DOHH2 (cell line): Measurements from ENCODE around the gene PNMA6A.
"Not testable (repeated sequence)": the region's sequence is repeated elsewhere in the genome, so short reads cannot be mapped to it uniquely, and the experiment has no call there.

Experiments
- H3F3A ChIP-seq: fragments of 200-600 bp; sonication (generic), shearing (Covaris generic); 2 replicates; pipeline ENCODE4 v1.6.0; 2016; ENCODE audit warnings: antibody characterized with exemption, mild to moderate bottlenecking; ENCODE audit not compliant: control insufficient read depth, insufficient read depth
- H3K27ac ChIP-seq: fragments of 200-600 bp; sonication (generic); 2 replicates; pipeline ENCODE4 v1.5.1; 2014; ENCODE audit warnings: low read depth, mild to moderate bottlenecking, low read length, moderate library complexity
- H3K27me3 ChIP-seq: fragments of 200-600 bp; sonication (generic); 2 replicates; pipeline ENCODE4 v1.6.1; 2014; ENCODE audit warnings: mild to moderate bottlenecking, low read length, mixed read lengths; ENCODE audit not compliant: control insufficient read depth
- H3K36me3 ChIP-seq: fragments of 200-600 bp; sonication (generic); 2 replicates; pipeline ENCODE4 v1.6.1; 2014; ENCODE audit warnings: mild to moderate bottlenecking, low read length, moderate library complexity, mixed read lengths; ENCODE audit not compliant: control insufficient read depth
- H3K4me1 ChIP-seq: fragments of 200-600 bp; sonication (generic); 2 replicates; pipeline ENCODE4 v1.6.1; 2014; ENCODE audit warnings: mild to moderate bottlenecking, low read length, mixed read lengths; ENCODE audit not compliant: control insufficient read depth
- H3K4me2 ChIP-seq: fragments of 200-600 bp; sonication (generic); 2 replicates; pipeline ENCODE4 v1.6.0; 2014; ENCODE audit warnings: mild to moderate bottlenecking, low read length, moderate library complexity
- H3K4me3 ChIP-seq: fragments of 200-600 bp; sonication (generic); 2 replicates; pipeline ENCODE4 v1.5.1; 2014; ENCODE audit warnings: mild to moderate bottlenecking, low read length, mixed read lengths
- H3K79me2 ChIP-seq: fragments of 200-600 bp; sonication (generic); 2 replicates; pipeline ENCODE4 v1.6.1; 2014; ENCODE audit warnings: mild to moderate bottlenecking, low read length, mixed read lengths; ENCODE audit not compliant: control insufficient read depth
- H3K9me2 ChIP-seq: fragments of 200-600 bp; sonication (generic); replicated peaks from 2 replicates; pipeline ENCODE4 v1.6.1; 2014; ENCODE audit warnings: mild to moderate bottlenecking, low read length, mixed read lengths; ENCODE audit not compliant: control insufficient read depth
- H3K9me3 ChIP-seq: fragments of 200-600 bp; sonication (generic); 2 replicates; pipeline ENCODE4 v1.6.1; 2014; ENCODE audit warnings: antibody characterized with exemption, low read length, mixed read lengths; ENCODE audit not compliant: control insufficient read depth, insufficient read depth
- H4K20me1 ChIP-seq: fragments of 200-600 bp; sonication (generic); 2 replicates; pipeline ENCODE4 v1.6.0; 2014; ENCODE audit warnings: low read depth, mild to moderate bottlenecking, antibody characterized with exemption, low read length, moderate library complexity; ENCODE audit not compliant: control insufficient read depth, insufficient read depth
- CTCF ChIP-seq: fragments of 200-600 bp; sonication (generic); IDR thresholded peaks from one replicate; pipeline ENCODE4 v1.5.1; 2014; ENCODE audit warnings: antibody characterized with exemption, mild to moderate bottlenecking, low read depth, low read length; ENCODE audit not compliant: poor library complexity, severe bottlenecking
- EZH2phosphoT487 ChIP-seq: fragments of 200-600 bp; sonication (generic); IDR thresholded peaks from 2 replicates; pipeline ENCODE4 v1.6.1; 2017; ENCODE audit warnings: borderline replicate concordance, mild to moderate bottlenecking, antibody characterized with exemption, low read length, moderate library complexity, mixed read lengths

PNMA6A gene

GRCh38 chrX:153074262-153074899 lies 2.1 kb downstream of the PNMA6A start:
- H3K4me2 ChIP-seq, result no peak overlapping the region
- H3K79me2 ChIP-seq, result no peaks in the 10 kb centered on the region
- TF ChIP-seq CTCF (no peak), EZH2phosphoT487 (no peak)

GRCh38 chrX:153074935-153075334 lies 2.7 kb downstream of the PNMA6A start:
- TF ChIP-seq CTCF (no peak), EZH2phosphoT487 (no peak)
- no peaks in the 10 kb centered on the region for H3K4me1 ChIP-seq
- no peaks in the 10 kb centered on the region for H3K79me2 ChIP-seq
- no peaks in the 10 kb centered on the region for H3K9me3 ChIP-seq
- no peak overlapping the region for H3K4me3 ChIP-seq
- H3K36me3 ChIP-seq, result no peaks in the 10 kb centered on the region
- H3F3A ChIP-seq, result no peaks in the 10 kb centered on the region
- no peaks in the 10 kb centered on the region for H3K27me3 ChIP-seq
- H3K9me2 ChIP-seq, result no peaks in the 10 kb centered on the region
- no peaks in the 10 kb centered on the region for H4K20me1 ChIP-seq
- H3K27ac ChIP-seq, result no peak overlapping the region
- no peak overlapping the region for H3K4me2 ChIP-seq

More at GRCh38 chrX:153074262-153074899, 2.1 kb downstream of the PNMA6A start:
- Histone ChIP-seq H3K36me3 (no peaks in the 10 kb centered on the region), H3F3A (no peaks in the 10 kb centered on the region), H3K9me3 (no peaks in the 10 kb centered on the region), H3K4me1 (no peaks in the 10 kb centered on the region), H3K9me2 (no peaks in the 10 kb centered on the region), H3K27ac (no peak overlapping the region), H4K20me1 (no peaks in the 10 kb centered on the region), H3K27me3 (no peaks in the 10 kb centered on the region), H3K4me3 (no peak overlapping the region)

- Histone ChIP-seq H3F3A (no peaks in the 10 kb centered on the region), H3K4me2 (no peak overlapping the region), H3K4me3 (no peak overlapping the region), H3K27ac (no peak overlapping the region), H3K9me3 (no peaks in the 10 kb centered on the region), H4K20me1 (no peaks in the 10 kb centered on the region), H3K36me3 (no peaks in the 10 kb centered on the region), H3K9me2 (no peaks in the 10 kb centered on the region), H3K27me3 (no peaks in the 10 kb centered on the region), H3K4me1 (no peaks in the 10 kb centered on the region), H3K79me2 (no peaks in the 10 kb centered on the region)
- TF ChIP-seq CTCF (no peak), EZH2phosphoT487 (no peak)
Observed at GRCh38 chrX:153075366-153075765, 3.1 kb downstream of the PNMA6A start.

- H3K9me3 ChIP-seq, H4K20me1 ChIP-seq, H3K27me3 ChIP-seq: not testable (repeated sequence)
Observed at GRCh38 chrX:153077437-153078135, 5.3 kb downstream of the PNMA6A start.

GRCh38 chrX:153083238-153083923 lies 11.1 kb downstream of the PNMA6A start:
- H3K36me3 ChIP-seq, H3K79me2 ChIP-seq, H3F3A ChIP-seq, H3K4me2 ChIP-seq, H3K4me3 ChIP-seq, H3K9me3 ChIP-seq, H3K9me2 ChIP-seq, H3K27ac ChIP-seq, H3K27me3 ChIP-seq, H4K20me1 ChIP-seq, H3K4me1 ChIP-seq: not testable (repeated sequence)

More at GRCh38 chrX:153077437-153078135, 5.3 kb downstream of the PNMA6A start:
- H3K79me2 ChIP-seq, H3K9me2 ChIP-seq, H3K27ac ChIP-seq, H3K36me3 ChIP-seq, H3K4me2 ChIP-seq, H3K4me1 ChIP-seq, H3K4me3 ChIP-seq, H3F3A ChIP-seq: not testable (repeated sequence)
